Fibroblast of pulmonary artery (primary cell): ENCODE measurements around the gene NIT2.

Source experiments
- DNase-seq: peaks from one replicate; pipeline ENCODE4 v3.0.0-alpha.2; 2010; ENCODE audit warnings: low read depth
- H3K4me3 ChIP-seq: replicated peaks from 2 replicates; pipeline ENCODE4 v1.5.1; 2011; ENCODE audit warnings: low read depth, mild to moderate bottlenecking, control low read depth, low read length, moderate library complexity
- CTCF ChIP-seq: IDR thresholded peaks from 2 replicates; pipeline ENCODE4 v1.5.1; 2011; ENCODE audit warnings: mild to moderate bottlenecking, control low read depth, low read length, inconsistent platforms; ENCODE audit errors: missing control alignments

Gene NIT2

DNA sequence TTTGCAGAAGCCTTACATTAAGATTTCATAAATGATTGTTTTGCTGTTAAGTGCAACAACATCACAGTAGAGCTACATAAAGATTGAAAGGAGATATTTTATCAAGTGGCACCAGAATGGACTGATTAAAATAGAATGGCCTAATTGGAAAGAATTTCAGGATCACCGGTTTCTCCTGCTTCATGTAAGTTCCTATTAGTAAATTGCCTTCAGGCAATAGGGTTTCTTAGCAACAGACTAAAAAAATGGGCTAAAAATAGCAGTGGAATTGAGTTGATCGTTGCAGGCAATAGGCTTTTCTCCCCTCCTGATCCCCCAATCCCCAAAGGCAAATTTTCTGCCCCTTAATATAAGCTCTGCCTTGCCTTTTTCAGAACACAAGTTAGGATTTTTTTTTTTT lies 67.7 kb downstream of the NIT2 start:
- peak overlapping the region; percentile 92 for H3K4me3 ChIP-seq
- peak; percentile 42 for DNase-seq
- TF ChIP-seq CTCF = no peak

GRCh38 chr3:100402891-100403290 lies 68.3 kb downstream of the NIT2 start:
- TF ChIP-seq CTCF = no peak
- peak overlapping the region; percentile 92 for H3K4me3 ChIP-seq
- no peak for DNase-seq

DNA sequence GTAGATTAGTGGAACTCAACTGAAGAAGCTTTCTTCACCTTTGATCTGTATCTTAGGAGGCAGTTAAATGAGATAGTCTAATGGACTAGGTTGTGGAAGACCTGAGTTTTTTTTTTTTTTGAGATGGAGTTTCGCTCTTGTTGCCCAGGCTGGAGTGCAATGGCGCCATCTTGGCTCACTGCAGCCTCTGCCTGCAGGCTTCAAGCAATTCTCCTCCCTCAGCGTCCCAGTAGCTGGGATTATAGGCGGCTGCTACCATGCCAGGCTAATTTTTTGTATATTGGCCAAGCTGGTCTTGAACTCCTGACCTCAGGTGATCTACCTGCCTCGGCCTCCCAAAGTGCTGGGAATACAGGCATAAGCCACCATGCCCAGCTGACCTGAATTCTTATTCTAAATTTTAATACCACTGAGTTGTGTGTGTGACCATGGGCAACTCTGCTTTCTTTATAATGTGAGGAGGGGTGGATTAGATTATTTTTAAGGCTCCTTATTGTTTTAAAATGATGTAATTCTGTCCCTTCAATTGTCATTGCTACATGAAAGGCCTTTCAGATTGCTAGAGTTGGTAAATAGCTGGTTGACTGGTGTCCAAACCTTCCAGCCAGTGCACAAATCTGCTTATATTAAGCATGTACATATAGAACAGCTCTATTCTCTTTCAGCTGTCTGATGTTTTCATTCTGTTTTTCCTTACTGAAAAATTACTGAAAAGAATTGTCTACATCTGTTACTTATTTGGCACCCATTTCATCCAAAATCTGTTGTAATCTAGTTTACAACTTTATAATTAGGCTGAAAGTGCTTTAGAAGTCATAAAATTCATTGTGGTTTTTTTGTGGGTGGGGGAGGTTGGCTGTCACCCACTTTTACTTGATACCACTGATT lies 69.0 kb downstream of the NIT2 start:
- DNase-seq = no peak
- TF ChIP-seq CTCF = no peak
- H3K4me3 ChIP-seq = peak overlapping the region; percentile 92

DNA sequence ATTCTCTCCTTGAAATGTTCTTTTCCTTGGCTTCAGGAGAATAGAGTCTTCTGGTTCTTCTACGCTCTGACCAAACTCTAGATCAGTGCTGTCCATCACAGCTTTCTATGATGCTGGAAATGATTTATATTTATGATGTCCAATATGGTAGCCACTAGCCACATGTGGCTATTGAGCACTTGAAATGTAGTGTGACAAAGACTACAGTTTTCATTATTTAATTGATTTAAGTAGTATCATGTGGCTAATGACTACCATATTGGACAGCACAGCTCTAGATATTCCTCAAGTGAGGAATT lies 69.6 kb downstream of the NIT2 start:
- no peak for DNase-seq
- H3K4me3 ChIP-seq = no peak overlapping the region
- no peak for TF ChIP-seq CTCF

GRCh38 chr3:100407164-100407563 lies 72.6 kb downstream of the NIT2 start:
- H3K4me3 ChIP-seq = no peak overlapping the region
- TF ChIP-seq CTCF = no peak

DNA sequence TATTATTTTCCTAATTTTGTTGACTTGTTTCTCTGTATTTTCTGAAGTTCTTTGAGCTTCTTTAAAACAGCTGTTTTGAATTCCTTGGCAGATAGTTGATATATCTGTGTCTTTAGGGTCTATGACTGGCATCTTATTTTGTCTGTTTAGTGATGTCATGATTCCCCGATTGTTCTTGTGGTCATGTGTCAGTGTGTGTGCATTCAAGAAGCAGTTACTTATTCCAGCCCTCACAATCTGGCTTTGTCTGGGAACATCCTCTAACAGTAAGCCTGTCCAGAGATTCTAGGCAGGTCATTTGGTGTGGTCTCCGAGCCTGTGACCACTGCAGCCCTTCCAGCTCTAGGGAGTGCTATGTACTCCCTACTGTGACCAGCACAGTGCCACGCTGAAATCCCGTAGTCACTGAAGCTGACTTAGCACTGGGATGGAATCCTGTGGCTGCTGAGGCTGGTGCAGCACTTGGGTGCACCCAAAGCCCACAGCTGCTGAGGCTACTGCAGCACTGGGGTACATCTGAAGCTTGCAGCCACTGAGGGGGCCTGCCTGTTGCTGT lies 73.5 kb downstream of the NIT2 start:
- no peak for DNase-seq
- TF ChIP-seq CTCF = no peak

More at GRCh38 chr3:100407164-100407563, 72.6 kb downstream of the NIT2 start:
- DNase-seq = no peak

More for the DNA sequence above, 73.5 kb downstream of the NIT2 start:
- H3K4me3 ChIP-seq = no peak overlapping the region
